ENCODE measurements around the gene EML1.

Gene EML1

GRCh38 chr14:99807413-99808153 lies 14.4 kb downstream of the EML1 start:
- no peak for DNase-seq

DNA sequence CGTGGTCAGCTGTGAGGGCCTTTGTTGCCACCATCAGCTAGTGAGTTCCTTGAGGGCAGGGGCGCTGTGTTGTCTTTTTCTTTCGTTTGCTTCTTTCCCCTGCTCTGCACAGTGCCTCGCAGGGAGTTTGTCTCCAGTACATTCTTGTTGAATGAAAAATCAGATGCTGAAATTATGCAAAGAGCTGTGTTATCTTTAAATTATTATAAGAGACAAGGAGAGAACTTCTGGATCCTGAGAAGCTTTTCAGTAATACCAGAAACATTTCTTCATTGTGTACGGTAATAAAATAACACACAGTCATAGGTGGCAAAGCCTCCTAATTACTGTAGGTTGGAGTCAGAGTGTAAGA lies 14.9 kb downstream of the EML1 start:
- no peak for DNase-seq

DNA sequence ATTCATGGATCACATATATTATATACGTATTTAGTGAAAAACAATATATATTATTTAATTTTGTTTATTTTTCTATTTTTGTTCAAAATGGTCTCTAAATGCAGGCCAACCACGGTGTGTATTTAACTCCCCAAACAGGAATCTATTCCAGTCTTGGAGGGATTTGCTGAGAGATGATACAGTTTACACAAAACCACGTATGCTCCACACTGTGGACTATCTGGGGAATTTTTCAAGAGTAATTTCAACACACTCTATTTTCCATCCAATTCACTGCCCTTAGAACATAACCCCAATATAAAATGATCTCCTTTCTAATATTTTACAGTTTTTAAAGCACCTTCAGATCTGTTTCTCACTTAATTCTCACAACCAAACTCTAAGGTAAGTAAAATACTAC lies 15.3 kb downstream of the EML1 start:
- no peak for DNase-seq

GRCh38 chr14:99809360-99809759 lies 16.1 kb downstream of the EML1 start:
- no peak for DNase-seq

DNA sequence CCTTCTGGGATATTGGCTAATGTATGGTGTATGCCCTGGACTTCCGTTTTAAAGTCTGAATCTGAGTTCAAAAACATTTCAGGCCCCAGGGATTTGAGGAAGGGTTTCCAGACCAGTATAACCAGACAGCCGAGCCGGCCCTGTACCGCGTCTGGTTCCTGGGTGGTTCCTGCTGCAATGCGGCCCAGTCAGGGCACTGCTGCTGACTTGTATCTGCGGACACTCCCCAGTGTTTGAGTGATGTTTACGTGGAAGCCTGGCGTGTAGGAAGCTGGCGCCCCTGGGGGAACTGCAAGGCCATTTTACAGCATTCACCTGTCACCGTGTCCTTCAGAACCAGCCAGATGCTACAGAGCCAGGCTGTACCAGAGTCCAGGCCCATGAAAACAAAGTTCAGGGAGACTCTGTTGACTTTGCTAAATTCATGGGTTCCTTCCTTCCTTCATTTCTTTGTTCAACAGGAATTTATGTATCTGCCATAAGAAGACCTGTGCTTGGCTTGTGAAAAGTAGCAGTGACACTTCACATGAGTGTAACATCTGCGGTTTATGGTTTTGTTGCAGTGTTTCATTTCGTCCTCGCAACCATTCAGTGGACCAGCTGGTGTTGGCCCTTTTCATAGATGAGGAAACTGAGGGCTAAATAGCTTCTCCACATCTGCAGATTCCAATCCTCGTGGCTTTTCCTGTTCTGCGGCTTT lies 16.8 kb downstream of the EML1 start:
- no peak for DNase-seq

DNA sequence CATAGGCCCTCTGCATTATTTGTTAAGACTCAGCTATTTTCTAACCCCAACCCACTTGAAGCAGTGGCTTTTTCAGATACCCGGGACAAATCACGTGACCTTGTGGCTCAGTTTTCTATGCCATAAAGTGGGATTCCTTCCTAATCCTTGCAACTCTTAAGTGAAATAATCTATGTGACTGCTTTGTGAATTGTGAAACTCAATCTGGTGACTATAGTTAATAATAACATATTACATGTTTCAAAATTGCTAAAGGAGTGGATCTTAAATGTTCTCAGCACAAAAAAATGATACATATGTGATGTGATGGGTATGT lies 17.3 kb downstream of the EML1 start:
- DNase-seq = no peak

DNA sequence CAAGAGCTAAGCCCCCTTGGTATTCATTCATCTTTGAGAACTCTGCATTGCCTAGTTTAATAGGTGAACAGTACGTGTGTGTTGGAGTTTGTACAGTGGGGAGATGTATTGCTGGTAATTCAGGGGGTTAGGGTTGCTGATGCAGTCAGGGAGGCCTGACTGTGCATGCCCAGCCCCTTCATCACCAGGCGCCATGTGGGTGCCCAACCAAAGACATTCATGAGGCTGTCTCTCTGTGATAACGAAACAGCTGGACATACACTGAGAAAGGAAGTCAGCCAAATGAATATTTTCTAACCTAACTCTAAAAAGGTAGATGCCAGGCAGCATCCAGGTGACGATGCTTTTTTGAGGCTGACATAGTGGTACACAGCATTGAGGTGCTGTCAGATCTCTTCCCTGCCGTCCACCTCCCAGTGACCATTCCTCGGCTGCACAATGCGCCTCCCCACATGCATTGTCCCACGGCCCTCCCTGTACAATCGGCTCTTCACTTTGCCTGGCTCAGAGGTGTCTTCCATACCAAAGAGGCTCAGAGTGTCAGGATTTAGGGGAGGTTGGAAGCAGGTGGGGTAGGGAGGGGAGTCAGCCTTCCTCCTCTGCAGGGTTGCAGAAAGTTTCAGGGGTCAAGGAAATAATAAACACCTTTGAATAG lies 19.0 kb downstream of the EML1 start:
- no peak for DNase-seq

- DNase-seq = no peak
Observed at GRCh38 chr14:99812892-99813291, 19.7 kb downstream of the EML1 start.

- DNase-seq = no peak
Observed at GRCh38 chr14:99815696-99816095, 22.5 kb downstream of the EML1 start.

GRCh38 chr14:99816217-99816616 lies 23.0 kb downstream of the EML1 start:
- DNase-seq = no peak

DNA sequence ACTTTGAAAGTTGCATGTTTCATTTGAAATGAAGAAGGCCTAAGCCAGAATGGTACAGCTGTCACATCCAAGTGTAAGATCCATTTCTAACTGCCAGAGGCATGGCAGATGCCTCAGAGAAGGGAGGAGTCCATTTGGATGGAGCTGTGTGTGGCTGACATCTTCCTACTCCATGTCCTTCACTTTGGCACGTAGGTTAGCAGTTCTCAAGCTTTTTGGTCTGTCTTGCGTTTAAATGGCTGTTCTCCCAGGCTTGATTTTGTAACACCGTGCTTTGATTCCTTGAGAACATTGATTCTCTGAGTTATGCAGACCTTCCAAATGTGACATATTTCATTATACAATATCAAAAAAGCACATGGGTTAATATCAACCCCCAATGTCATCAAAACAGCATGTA lies 23.4 kb downstream of the EML1 start:
- no peak for DNase-seq

GRCh38 chr14:99817331-99817730 lies 24.1 kb downstream of the EML1 start:
- DNase-seq = no peak

DNA sequence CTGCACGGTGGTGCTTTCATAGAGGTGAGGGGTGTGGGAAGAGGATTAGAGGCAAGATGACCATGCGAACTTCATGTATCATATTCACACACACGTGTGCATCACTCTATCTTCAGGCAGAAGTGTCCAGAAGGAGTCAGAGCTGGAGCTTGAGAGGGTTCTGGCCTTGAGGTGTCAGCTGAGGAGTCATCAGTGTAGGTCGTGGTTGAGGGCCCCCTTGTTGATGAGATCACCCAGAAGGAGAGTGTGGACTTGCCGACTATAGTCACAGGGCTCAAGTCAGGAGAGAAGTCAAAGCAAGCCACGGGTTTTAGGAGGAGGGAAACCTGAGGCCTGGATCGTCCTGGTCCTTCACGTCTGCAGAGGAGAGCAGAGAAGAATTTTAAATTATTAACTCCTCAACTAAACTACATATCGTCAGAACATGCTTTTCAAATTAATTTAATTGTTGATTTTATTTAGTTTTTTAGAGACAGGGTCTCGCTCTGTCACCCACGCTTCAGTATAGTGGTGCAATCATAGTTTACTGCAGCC lies 25.4 kb downstream of the EML1 start:
- DNase-seq = no peak

GRCh38 chr14:99819514-99819913 lies 26.3 kb downstream of the EML1 start:
- DNase-seq = no peak

DNA sequence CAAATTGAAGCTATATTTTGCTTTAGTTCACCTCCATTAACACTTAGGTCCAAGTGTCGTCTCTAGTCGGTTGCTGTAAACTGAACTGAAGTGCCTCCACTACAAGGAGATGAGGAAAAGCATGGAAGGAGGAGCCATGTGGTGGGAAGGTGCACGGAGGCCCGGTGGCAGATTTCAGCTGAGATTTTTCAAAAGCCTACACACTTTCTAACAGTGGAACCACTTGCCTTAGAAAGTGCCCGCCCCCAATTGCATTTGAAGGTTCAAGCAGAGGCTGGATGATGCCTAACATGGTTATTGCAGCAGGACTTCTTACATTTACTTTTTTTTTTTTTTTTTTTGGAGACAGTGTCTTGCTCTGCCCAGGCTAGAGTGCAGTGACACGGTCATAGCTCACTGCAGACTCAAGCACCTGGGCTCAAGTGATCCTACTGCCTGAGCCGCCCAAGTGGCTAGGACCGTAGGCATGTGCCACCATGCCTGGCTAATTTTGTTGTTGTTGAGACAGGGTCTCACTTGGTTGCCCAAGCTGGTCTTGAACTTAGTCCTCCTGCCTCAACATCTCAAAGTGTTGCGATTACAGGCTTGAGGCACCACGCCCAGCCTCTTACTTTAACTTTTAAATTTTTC lies 27.6 kb downstream of the EML1 start:
- DNase-seq = peak; percentile 67

- DNase-seq = peak; percentile 81
Observed at GRCh38 chr14:99821519-99822508, 28.6 kb downstream of the EML1 start.

DNA sequence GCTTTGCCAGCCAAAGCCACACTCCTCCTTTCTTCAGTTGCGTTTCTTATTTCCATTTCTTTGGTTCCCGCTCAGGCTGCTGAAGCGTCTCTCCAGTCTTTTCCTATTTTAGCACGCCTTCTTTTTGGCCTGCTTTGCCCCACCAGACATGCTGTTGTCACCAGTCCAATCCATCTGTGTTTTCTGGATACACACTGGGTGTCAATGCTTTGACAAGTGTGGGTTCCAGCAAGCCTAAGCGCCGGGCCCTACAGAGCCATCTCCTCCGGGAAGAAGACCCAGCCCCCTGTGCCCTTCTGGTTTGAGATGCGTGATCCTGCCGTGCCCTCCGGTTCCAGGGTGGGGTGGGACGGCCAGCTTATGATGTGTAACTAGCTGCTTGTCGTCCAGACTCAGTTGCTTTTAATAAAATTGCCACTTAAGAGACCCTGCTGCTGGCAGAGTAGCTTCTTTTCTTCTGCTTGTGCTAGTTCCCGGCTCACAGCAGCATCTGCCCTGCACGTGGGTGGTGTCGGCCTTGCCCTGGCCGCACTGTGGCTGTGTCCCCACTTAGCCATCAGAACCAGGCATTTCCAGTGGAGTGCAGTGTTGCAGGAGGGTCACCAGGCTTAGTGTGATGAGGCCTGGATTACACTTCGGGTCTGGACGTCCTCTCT lies 29.7 kb downstream of the EML1 start:
- no peak for DNase-seq

DNA sequence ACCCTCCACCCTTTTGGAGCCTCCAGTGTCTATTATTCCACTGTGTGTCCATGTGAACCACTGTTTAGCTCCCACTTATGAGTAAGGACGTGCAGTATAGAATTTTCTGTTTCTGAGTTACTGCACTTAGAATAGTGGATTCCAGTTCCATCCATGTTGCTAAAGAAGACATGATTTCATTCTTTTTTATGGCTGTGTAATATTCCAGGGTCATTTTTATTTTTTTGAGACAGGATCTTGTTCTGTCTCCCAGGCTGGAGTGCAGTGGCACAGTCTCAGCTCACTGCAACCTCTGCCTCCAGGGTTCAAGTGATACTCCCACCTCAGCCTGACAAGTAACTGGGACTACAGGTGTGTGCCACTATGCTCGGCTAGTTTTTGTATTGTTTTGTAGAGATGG lies 31.6 kb downstream of the EML1 start:
- no peak for DNase-seq

- no peak for DNase-seq
Observed at GRCh38 chr14:99829450-99829849, 36.2 kb downstream of the EML1 start.

GRCh38 chr14:99831303-99831702 lies 38.1 kb downstream of the EML1 start:
- no peak for DNase-seq

DNA sequence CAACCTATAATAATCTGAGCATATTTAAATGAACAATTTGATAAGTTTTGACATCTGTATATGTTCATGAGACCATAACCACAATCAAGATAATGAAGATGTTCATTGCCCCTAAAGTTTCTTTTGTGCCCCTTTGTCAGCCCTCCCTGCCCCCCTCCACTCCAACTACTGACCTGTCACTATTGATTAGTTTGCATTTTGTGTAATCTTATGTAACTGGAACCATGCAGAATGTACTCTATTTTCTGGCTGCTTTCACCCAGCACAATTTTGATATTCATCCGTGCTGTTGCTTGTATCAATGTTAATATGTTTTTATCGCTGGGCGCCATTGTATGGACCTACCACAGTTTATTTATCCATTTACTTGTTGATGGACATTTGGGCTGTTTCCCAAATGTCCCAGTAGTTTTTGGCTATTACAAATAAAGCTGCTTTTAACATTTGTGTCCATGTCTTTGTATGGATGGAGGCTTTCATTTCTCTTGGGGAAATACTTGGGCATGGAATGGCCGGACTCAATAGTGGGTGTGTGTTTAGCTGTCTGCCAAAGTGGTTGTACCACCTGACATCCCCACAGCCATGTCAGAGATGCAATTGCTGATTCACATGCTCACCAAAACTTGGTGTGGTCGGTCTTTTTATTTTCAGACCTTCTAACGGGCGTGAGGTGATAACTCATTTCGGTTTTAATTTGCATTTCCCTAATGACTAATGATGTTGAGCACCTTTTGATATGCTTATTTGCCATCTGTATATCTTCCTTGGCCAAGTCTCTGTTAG lies 38.9 kb downstream of the EML1 start:
- DNase-seq = no peak
